Mammary epithelial cell (primary cell): ENCODE data around the gene KBTBD4.

Source experiments
- CTCF ChIP-seq, 2 donors: IDR thresholded peaks in 1 of 2; conservative IDR thresholded peaks in 1 of 2; 2 replicates each; pipeline ENCODE4 v1.5.1; 2011 to 2012; ENCODE audit warnings: inconsistent platforms in 2 of 2, low read length in 2 of 2, mild to moderate bottlenecking in 2 of 2, control low read depth in 1 of 2, low read depth in 1 of 2; ENCODE audit not compliant: insufficient read depth in 1 of 2; ENCODE audit errors: extremely low read depth in 1 of 2
- EZH2 ChIP-seq: IDR thresholded peaks from 2 replicates; pipeline ENCODE4 v1.6.1; 2012; ENCODE audit warnings: low read length, inconsistent platforms, borderline replicate concordance

- TF ChIP-seq CTCF (conservative IDR thresholded peaks at IDR 0.05 in 1 of 2, IDR thresholded peaks at IDR 0.05 in 1 of 2; ENCODE audit: extremely low read depth in 1 of 2, insufficient read depth in 1 of 2, low read depth in 1 of 2, low read length in 2 of 2) = no peak
- no peak for TF ChIP-seq EZH2
These were observed 13.0 kb upstream of the KBTBD4 start for GRCh38 chr11:47591764-47592163.
